ENCODE results near the gene COX14.

DNA sequence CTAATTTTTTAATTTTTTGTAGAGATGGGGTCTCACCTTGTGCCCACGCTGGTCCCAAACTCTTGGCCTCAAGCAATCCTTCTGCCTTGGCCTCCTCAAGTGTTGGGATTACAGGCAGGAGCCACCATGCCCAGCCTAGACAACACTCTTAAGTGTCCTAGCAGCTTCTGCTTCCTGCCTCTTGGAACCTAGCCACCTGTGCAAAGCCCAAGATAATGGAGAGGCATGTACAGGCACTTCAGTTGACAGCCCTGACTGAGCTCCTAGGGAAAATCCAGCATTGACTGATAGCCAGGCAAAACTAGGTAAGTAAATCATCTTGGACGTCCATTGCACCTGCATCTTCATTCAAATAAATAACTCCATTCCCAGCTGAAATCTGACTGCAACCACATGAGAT lies 15.5 kb downstream of the COX14 start:
- TF ChIP-seq, protein P1, sequence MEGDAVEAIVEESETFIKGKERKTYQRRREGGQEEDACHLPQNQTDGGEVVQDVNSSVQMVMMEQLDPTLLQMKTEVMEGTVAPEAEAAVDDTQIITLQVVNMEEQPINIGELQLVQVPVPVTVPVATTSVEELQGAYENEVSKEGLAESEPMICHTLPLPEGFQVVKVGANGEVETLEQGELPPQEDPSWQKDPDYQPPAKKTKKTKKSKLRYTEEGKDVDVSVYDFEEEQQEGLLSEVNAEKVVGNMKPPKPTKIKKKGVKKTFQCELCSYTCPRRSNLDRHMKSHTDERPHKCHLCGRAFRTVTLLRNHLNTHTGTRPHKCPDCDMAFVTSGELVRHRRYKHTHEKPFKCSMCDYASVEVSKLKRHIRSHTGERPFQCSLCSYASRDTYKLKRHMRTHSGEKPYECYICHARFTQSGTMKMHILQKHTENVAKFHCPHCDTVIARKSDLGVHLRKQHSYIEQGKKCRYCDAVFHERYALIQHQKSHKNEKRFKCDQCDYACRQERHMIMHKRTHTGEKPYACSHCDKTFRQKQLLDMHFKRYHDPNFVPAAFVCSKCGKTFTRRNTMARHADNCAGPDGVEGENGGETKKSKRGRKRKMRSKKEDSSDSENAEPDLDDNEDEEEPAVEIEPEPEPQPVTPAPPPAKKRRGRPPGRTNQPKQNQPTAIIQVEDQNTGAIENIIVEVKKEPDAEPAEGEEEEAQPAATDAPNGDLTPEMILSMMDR (IDR thresholded peaks at IDR 0.05) = no peak
- no peak for TF ChIP-seq POLR2A (IDR thresholded peaks at IDR 0.05)

All from thyroid gland (tissue), 4 donors.